Suprapubic skin (tissue), 3 donors: ENCODE measurements around the gene ERVK3-1.

Experiments used
- EP300 ChIP-seq: sonication (generic); formaldehyde crosslinking; IDR thresholded peaks from one replicate; pipeline ENCODE4 v1.6.1; 2017; ENCODE audit warnings: antibody characterized with exemption
- POLR2A ChIP-seq, 2 donors: fragments of 450-650 bp; IDR thresholded peaks; one replicate each; pipeline ENCODE4 v1.6.1; 2017; ENCODE audit warnings: antibody characterized with exemption in 2 of 2, mild to moderate bottlenecking in 2 of 2, moderate library complexity in 2 of 2
- TF ChIP-seq, protein P1 (sequence below), 2 donors: fragments of 200-600 bp in 1 of 2; fragments of 450-650 bp in 1 of 2; sonication (generic) in 1 of 2; IDR thresholded peaks; one replicate each; pipeline ENCODE4 v1.5.1; 2016 to 2019; ENCODE audit warnings: antibody characterized with exemption in 2 of 2, mild to moderate bottlenecking in 1 of 2, moderate library complexity in 1 of 2

DNA sequence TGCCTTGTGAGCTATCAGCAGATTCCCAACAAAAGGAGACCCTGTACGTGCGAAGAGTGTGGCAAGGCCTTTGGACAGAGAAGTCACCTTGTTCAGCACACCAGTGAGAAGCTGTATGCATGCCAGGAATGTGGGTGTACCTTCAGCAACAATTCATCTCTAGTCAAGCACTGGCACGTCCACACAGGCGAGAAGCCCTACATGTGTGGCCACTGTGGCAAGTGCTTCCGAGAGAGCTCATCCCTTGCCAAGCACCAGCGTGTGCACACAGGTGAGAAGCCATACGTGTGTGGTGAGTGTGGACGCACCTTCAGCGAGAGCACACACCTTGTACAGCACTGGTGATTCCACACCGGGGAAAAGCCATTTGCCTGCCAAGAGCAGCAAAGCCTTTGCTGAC, 14.1 kb downstream of the ERVK3-1 start:
- TF ChIP-seq, protein P1, sequence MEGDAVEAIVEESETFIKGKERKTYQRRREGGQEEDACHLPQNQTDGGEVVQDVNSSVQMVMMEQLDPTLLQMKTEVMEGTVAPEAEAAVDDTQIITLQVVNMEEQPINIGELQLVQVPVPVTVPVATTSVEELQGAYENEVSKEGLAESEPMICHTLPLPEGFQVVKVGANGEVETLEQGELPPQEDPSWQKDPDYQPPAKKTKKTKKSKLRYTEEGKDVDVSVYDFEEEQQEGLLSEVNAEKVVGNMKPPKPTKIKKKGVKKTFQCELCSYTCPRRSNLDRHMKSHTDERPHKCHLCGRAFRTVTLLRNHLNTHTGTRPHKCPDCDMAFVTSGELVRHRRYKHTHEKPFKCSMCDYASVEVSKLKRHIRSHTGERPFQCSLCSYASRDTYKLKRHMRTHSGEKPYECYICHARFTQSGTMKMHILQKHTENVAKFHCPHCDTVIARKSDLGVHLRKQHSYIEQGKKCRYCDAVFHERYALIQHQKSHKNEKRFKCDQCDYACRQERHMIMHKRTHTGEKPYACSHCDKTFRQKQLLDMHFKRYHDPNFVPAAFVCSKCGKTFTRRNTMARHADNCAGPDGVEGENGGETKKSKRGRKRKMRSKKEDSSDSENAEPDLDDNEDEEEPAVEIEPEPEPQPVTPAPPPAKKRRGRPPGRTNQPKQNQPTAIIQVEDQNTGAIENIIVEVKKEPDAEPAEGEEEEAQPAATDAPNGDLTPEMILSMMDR (IDR thresholded peaks at IDR 0.05) = no peak
- TF ChIP-seq POLR2A (IDR thresholded peaks at IDR 0.05) (no peak), EP300 (no peak)
